Stimulated activated CD8-positive, alpha-beta memory T cell treated with anti-CD3 and anti-CD28 coated beads, Interleukin-15, amount 100 ng/mL, for 48 hours (primary cell): Measurements from ENCODE around the gene RHOT1.
"Not testable (repeated sequence)": the region's sequence is repeated elsewhere in the genome, so short reads cannot be mapped to it uniquely, and the experiment has no call there.

Experiments used
- DNase-seq, 2 donors: peaks; one replicate each; pipeline ENCODE4 v3.0.0-alpha.2; 2020; ENCODE audit warnings: low read depth in 2 of 2

Gene RHOT1

GRCh38 chr17:32159586-32160438 lies 17.5 kb downstream of the RHOT1 start:
- no peak for DNase-seq

- no peak for DNase-seq
These were observed 18.2 kb downstream of the RHOT1 start for GRCh38 chr17:32160526-32160925.

GRCh38 chr17:32161029-32161428 lies 18.7 kb downstream of the RHOT1 start:
- no peak for DNase-seq

GRCh38 chr17:32161506-32162365 lies 19.4 kb downstream of the RHOT1 start:
- DNase-seq: no peak

- no peak for DNase-seq
These were observed 32.6 kb downstream of the RHOT1 start for GRCh38 chr17:32174889-32175288.

GRCh38 chr17:32178679-32179078 lies 36.4 kb downstream of the RHOT1 start:
- not testable (repeated sequence) for DNase-seq

- not testable (repeated sequence) for DNase-seq
These were observed 36.8 kb downstream of the RHOT1 start for GRCh38 chr17:32179103-32179502.

GRCh38 chr17:32179526-32179925 lies 37.2 kb downstream of the RHOT1 start:
- DNase-seq: not testable (repeated sequence)

- not testable (repeated sequence) for DNase-seq
These were observed 38.0 kb downstream of the RHOT1 start for GRCh38 chr17:32180262-32180661.

GRCh38 chr17:32185875-32186274 lies 43.6 kb downstream of the RHOT1 start:
- DNase-seq: no peak

- DNase-seq: no peak
These were observed 45.0 kb downstream of the RHOT1 start for GRCh38 chr17:32187271-32187670.

GRCh38 chr17:32189343-32189742 lies 47.0 kb downstream of the RHOT1 start:
- no peak for DNase-seq

- DNase-seq: no peak
These were observed 49.0 kb downstream of the RHOT1 start for GRCh38 chr17:32191306-32191705.

GRCh38 chr17:32192379-32192778 lies 50.1 kb downstream of the RHOT1 start:
- no peak for DNase-seq

- no peak for DNase-seq
These were observed 55.7 kb downstream of the RHOT1 start for GRCh38 chr17:32197987-32198386.

GRCh38 chr17:32206861-32207260 lies 64.6 kb downstream of the RHOT1 start:
- no peak for DNase-seq

GRCh38 chr17:32208436-32208835 lies 66.1 kb downstream of the RHOT1 start:
- no peak for DNase-seq

GRCh38 chr17:32209608-32210007 lies 67.3 kb downstream of the RHOT1 start:
- DNase-seq: no peak

- no peak for DNase-seq
These were observed 69.4 kb downstream of the RHOT1 start for GRCh38 chr17:32211671-32212070.

- no peak for DNase-seq
These were observed 73.4 kb downstream of the RHOT1 start for GRCh38 chr17:32215696-32216095.

- DNase-seq: no peak
These were observed 80.3 kb downstream of the RHOT1 start for GRCh38 chr17:32222621-32223020.

GRCh38 chr17:32223703-32224102 lies 81.4 kb downstream of the RHOT1 start:
- no peak for DNase-seq

GRCh38 chr17:32226886-32227285 lies 84.6 kb downstream of the RHOT1 start:
- DNase-seq: no peak
